HG03520 (cell line): ENCODE results near the gene PLEKHB2.
"Not testable (repeated sequence)": the region's sequence is repeated elsewhere in the genome, so short reads cannot be mapped to it uniquely, and the experiment has no call there.

Experiments
- ATAC-seq: cut with Tn5 transposase; IDR thresholded peaks from one replicate; pipeline ENCODE4 v1.9.1; 2021; ENCODE audit warnings: mild to moderate bottlenecking, moderate library complexity; ENCODE audit not compliant: unreplicated experiment

Gene PLEKHB2

DNA sequence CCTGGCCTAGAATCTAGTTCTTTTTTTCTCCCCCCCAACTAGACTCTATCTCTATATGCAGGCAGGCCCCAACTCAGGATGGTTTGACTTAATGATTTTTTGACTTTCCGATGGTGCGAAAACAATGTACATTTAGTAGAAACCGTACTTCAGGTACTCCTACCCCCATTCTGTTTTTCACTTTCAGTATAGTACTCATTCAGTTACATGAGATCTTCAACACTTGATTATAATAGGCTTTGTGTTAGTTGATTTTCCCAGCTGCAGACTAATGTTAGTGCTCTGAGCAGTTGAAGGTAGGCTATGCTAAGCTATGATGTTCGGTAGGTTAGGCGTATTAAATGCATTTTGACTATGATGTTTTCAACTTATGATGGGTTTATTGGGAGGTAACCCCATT is 37.7 kb downstream of the PLEKHB2 start:
- ATAC-seq = no peak

DNA sequence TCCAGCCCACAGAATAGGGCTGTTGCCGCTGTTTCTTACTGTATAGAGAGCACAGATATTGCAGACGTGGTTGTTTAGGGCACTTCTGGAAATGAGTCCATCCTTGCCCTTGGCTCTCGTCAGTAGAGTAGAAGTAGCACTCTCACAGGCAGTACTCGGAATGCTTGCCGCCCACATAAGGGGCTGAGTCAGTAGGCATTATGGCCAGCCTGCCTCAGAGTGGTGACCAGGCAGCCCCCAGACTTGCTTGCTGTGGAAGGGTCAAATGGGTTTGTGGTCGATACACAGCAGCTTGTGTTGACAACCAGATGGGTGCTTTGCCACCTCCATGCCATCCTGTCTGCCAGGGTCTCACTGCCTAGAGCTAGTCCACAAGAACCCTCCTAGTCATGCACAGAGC is 38.7 kb downstream of the PLEKHB2 start:
- ATAC-seq = no peak

DNA sequence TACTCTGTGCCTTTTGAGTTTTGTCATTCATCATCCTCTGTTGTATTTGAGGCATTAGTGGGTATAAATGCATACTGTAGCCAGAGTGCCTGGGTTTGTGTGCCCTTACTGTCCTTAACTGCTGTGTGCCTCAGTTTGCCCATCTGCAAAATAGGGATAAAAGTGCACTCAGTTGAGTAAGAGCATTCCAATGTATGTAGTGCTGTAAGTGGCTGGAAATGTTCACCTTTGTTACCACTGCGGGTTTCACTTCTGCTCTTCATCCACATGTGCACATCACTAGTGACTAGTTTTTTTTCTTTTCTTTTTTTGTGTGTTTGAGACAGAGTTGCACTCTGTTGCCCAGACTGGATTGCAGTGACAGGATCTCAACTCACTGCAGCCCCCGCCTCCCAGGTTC is 39.9 kb downstream of the PLEKHB2 start:
- no peak for ATAC-seq

DNA sequence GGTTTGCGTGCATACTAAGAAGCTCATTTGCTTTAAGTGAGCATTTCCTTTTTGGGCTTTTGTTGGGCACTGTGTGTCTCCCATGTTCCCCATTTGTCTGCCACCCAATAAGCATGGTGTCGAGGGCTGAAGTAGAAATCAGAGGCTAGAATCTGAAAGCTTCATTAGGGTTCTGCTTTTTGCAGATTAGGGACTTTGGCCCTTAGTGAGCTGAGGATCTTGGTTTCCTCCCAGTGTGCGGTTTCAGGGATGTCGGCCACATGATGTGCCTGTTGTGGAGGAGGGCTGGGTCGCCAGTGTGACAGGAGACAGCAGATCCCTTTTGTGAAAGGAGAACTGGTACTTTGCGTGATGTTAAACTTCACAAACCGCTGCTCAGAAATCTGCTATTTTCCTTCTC is 41.1 kb downstream of the PLEKHB2 start:
- no peak for ATAC-seq

DNA sequence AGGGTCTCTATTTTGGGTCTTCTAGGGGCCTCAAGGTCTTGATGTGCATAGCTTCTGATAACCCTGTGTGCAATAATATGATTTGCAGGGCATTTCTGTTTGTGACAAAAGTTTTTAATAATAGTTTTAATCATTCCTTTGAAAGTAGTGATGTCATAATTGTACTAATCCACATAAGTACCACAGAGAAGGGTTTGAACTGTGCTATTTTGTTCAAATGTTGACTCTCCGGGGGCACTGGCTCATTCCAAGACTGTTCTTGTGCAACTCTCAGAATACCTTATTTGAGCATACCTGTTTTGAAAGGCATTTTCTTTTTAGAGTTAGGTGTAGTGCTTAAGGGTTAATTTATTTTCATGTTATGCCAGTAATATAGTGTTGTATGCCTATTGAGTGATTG is 41.6 kb downstream of the PLEKHB2 start:
- no peak for ATAC-seq

DNA sequence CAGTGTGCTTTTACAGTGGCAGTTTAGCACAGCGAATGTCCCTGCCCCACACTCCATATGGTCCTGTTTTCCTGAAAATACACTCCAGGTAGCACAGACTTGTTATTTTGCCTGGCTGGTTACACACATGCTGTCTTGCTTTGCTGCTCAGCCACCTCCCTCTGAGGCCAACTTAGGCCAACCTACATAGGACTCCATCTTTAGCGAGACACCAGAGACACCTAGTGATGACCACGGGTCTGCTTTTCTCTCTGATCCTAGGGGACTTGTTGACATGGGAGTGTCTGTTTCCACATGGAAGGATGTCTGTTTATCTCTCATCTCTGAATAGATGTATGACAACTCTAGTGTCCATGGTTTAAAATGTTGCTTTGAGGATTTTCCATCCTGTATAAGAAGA is 43.3 kb downstream of the PLEKHB2 start:
- no peak for ATAC-seq

DNA sequence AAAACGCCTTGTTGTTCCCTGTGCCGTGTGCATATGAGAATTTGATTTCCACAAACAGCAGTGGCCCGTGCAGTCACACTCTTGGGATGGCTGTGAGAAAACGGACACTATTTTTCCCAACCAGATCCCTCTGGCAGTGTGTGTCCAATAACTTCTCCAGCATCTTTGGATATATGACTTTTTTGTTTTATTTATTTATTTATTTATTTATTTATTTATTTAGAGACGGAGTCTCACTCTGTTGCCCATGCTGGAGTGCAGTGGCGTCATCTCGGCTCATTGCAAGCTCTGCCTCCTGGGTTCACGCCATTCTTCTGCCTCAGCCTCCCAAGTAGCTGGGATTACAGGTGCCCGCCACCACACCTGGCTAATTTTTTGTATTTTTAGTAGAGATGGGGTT is 45.0 kb downstream of the PLEKHB2 start:
- not testable (repeated sequence) for ATAC-seq

DNA sequence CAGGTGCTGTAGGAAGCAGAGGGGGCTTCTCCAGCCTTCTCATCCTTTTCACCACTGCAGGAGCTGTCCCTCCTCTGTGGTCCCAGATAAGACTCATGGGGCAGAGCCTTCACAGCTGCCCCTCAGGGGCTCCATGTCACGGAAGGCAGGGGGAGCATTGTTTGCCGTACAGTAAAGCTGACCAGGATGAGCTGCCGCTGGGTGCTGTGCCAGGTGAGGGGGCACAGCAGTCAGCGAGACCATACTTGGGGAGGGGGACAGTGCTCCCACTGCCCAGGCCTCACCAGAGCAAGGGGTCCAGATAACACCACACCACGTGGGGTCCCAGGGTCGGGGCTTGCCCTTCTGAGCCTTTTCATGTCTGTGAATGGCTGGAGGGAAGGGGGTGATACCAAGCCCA is 46.3 kb downstream of the PLEKHB2 start:
- no peak for ATAC-seq

DNA sequence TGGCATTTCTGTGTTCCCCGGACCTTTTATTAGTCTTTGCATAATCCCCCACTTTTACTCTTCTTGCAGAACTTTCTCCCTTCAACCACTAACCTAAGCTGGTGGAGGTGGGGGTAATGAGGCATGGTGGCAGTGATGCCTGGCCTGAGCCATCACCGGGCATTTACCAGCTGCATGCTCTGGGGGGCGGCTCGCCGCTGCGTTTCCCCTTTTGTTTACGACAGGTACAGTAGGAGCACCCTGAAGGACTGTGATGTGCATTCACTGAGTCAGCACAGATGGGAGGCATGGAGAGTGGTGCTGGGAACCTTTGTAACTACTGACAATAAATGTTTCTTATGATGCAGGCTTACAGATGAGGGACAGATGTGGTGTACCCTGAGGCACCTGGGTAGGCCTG is 46.9 kb downstream of the PLEKHB2 start:
- no peak for ATAC-seq

DNA sequence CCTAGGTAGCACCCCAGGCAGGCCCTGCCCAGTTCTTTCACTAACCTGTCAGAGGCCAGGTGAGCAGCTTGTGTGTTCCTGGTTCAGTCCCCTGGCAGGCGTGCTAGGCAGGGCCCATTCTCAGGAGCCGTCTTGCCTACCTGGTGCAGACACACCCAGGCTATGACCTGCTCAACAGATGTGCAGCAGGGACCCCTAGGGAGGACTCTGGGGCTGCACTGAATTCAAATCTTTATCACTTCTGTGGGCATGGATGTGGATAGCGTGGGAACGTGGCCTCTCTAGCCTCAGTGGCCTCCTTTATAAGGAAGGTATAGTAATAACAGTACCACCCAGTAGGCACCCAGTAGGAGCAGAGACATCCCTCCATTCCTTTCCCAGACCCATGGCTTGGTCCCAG is 48.4 kb downstream of the PLEKHB2 start:
- peak; percentile 7 for ATAC-seq

DNA sequence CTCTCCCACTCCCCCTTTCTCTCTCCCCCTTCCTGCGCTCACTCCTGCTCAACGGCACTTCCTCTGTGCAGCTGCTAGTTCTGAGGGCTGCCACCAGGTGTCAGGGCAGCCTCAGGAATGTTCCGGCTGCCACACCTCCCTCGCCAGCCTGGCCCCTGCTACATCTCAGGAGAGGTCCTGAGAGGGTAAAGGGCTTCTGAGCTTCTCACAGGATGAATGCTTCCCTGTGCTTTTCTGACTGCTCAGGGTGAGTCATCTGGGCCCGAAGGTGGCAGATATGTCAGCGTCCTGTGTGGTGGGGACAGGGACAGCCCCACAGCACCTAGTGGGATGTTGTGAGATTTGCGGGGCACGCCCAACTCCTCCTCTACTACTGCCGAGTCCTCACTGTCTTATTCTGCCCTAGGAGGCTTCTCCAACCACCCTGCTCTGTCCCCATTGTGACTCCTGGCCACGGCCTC is 49.0 kb downstream of the PLEKHB2 start:
- ATAC-seq = peak; percentile 90

DNA sequence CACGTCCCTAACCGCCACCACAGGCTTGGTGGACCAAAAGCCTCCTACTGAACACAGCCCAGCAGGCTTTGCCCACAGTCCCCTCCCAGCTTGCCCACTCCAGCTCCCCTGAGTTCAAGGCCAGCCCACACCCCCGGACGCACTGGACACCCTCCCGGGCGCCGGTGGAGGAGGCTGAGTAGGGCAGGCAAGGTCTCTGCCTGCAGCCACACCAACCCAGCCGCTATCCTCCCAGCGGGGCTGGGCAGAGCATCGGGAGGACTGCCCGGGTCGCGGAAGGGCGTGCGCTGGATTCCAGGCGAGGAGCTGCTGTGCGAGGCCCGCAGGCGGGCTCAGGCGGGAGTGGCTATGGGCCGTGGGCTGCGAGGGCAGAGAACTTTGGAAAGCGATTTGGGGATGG is 49.5 kb downstream of the PLEKHB2 start:
- ATAC-seq = no peak

DNA sequence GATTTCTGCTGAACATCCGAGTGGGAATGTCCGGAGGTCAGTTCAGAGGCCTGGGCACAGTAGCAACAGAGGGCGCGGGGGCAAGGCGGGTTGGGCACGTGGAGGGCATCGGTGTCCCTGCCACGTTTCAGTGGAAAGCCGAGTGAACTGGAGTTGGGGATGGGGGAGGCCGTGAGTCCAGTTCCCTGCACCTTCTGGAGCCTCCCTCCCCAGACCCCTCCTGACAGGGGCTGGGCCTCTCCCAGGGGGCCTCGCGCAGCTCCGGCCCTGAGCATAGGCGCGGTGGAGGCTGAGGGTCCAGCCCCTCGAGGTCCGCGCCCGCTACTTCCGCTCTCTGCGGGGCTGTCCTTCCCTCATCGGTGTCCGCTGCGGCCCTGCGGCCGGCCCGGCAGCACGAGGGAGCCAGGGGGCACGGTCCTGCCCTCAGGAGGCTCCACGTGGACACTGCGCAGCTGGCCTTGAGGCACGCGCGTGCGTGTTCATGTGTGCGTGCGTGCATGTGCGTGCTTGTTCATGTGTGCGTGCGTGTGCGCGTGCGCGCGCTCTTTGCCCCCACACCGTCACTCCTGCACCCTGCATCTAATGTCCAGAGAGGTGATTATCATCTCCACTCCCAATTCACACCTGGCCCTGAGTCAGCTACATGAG is 50.2 kb downstream of the PLEKHB2 start:
- no peak for ATAC-seq

DNA sequence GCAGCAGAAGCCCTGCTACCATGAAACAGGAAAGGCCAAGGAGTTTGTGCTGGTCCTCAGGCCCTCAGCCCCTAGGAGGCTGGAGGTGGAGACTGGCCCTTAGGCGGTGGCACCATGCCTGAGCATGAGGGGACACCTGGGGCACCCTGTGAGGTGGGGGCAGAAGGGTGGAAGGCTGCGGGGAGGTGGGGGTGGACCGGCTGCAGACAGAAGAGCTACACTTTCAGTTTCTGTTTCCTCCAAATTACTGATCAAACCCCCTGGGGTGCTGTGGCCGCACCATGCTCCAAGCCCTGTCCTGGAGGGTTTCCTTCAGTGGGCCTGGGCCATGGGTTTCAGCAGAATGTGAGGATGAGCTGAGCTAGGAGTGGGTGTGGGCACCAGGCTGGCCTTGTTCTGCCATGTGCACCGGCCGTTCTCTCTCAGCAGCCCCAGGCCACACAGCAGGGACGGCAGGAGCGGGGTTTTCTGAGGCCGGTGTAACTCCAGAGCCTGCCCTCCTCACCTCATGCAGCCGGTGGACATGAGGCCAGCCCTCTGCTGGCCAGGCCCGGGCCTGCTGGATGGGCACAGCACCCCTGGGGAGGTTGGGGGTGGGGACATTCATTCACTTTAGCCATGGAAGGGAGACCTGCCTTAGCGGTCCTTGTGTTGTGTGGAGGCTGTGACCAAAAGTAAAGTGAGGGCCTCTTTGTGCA is 51.5 kb downstream of the PLEKHB2 start:
- no peak for ATAC-seq

DNA sequence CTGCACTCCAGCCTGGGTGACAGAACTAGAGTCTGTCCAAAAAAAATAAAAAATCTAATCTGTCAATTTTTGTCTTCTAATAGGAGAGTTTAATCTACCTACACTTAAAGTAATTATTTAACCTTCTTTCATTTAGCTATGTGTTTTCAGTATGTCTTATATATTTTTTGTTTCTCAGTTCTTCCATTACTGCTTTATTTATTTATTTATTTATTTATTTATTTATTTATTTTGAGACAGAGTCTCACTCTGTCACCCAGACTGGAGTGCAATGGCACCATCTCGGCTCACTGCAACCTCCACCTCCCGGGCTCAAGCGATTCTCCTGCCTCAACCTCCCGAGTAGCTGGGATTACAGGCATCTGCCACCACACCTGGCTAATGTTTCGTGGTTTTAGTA is 60.4 kb downstream of the PLEKHB2 start:
- ATAC-seq = not testable (repeated sequence)

DNA sequence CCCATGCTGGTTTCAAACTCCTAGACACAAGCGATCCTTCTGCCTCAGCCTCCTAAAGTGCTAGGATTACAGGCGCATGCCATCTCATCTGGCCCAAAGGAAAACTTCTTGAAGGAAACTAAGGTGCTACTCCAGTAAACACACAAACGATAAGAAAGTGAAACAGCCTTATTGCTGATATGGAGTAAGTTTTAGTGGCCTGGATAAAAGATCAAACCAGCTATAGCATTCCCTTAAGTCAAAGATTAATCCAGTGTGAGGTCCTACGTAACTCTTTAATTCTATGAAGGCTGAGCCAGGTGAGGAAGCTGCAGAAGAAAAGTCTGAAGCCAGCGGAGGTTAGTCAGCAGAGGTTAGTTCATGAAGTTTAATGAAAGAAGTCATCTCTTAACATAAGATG is 63.4 kb downstream of the PLEKHB2 start:
- no peak for ATAC-seq

DNA sequence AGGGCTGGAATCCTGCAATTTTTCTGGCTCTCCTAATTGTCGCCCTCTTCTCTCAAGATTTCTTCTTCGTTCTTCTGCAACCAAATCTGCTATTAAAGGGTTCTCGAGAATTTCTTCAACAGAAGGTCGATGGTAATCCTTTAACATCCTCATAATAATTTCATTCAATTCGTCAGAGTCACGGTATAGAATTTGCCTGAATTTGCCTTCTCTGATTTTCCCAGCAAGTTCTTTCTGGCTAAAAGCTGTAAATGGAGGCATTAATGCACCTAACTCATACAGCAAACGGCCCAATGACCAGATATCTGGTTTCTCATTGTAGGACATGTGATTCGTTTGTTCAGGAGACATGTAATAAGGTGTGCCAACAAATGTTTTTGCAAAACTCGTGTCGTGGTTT is 72.9 kb downstream of the PLEKHB2 start:
- ATAC-seq = not testable (repeated sequence)

DNA sequence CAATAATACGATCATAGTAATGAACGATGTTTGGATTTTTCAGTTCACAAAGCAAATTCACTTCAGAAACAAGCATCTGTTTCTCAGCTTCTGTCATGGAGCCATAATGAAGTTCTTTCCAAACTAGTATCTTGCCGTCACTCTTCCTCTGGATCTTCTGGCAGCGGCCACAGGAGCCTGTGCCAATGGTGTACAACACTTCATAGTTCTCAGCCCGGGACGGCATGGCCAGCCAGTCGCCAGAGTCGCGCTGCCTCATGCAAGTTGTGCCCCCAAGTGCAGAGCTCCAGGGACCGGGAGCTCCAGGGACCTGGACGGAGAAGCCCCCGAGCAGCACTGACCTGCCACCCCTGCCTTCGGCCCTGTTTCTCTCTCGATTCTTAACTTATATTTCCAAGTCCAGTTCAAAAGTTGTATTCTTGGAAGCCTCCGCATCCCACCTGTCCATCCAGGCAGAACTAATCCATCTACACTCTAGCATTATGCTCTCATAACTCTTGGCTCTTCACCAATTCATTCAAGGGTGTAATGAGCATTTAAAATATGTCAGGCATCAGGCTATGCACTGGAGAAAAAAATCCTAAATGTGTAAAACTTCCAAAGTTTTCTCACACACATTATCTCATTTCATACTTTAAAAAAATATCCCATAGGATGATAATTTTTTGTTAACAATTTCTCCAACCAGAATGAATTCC is 73.7 kb downstream of the PLEKHB2 start:
- ATAC-seq = not testable (repeated sequence)

DNA sequence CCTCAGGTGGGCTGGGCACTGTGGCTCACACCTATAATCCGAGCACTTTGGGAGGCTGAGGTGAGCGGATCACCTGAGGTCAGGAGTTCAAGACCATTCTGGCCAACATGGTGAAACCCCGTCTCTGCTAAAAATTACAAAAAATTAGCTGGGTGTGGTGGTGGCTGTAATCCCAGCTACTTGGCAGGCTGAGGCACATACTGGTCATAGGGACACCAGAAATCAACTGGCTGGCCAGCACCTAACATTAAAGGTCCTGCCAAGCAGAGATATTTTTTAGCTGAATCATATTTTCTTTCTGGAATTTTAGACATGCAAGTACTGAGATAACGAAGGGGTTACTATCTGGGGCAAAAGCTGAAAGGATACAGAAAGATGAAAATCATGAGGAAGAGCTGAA is 76.3 kb downstream of the PLEKHB2 start:
- ATAC-seq = not testable (repeated sequence)

DNA sequence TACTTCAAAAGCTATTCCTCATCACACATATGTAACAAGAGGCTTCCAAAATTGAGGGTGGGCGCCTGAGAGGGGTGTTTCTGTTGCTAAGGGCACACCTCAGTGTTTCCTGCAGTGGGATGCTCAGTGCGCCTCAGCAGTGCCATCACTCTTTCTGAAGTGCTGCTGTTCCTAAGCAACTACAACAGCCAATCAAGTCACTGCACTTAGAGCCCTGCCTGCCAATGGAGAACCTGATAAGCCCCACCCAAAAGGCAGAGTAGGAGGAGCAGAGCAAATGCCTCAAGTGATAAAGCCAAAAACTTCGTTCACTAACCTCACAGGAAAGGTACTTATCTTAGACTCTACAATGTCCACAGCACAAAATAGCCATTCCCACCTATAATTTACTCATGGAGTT is 88.3 kb downstream of the PLEKHB2 start:
- not testable (repeated sequence) for ATAC-seq

DNA sequence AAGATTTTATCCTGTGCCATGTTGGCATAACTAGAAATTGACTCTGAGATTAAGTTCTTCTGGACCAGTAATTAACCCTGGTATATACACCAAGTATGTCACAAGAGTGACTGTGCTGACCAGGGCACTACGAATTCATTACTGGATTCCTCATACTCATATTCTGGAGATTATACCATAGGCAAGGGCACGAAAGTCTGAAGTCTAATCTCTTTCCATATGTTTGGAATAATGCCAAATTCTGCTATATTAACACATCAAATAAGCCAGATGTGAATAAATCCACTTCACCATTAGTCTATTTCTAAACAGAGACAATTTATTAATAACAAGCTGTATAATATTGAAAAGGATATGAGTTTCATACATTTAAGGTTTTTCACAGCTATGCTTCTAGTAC is 91.0 kb downstream of the PLEKHB2 start:
- not testable (repeated sequence) for ATAC-seq
